ENCODE measurements around the gene SPDYE8.
A peak's percentile ranks its signal among the peaks of the same experiment; 100 is the strongest.
"Not testable (repeated sequence)": the region's sequence is repeated elsewhere in the genome, so short reads cannot be mapped to it uniquely, and the experiment has no call there.

SPDYE8 gene

GRCh38 chr7:73029666-73030065 is at the start of gene SPDYE8:
Gene SPDYE8, minus strand, starts transcription at chr7:73029766. Its CDS starts 1,800 bp downstream, at chr7:73027966.
- H3K79me2 ChIP-seq (ENCODE audit: control insufficient read depth, insufficient read depth, low read length, unreplicated experiment); H3K4me3 ChIP-seq (ENCODE audit: low read depth, low read length); H3K27ac ChIP-seq (ENCODE audit: low read depth, low read length); H3K4me1 ChIP-seq (ENCODE audit: control insufficient read depth, insufficient read depth, low read length, unreplicated experiment); H3K27me3 ChIP-seq (ENCODE audit: insufficient read depth, low read length); H2AFZ ChIP-seq (ENCODE audit: low read length, unreplicated experiment); H3K36me3 ChIP-seq (ENCODE audit: insufficient read depth, low read length): not testable (repeated sequence)

GRCh38 chr7:73057811-73058210 is 28.2 kb upstream of the SPDYE8 start, which contains the start of gene SPDYE11:
Gene SPDYE11, minus strand, starts transcription at chr7:73057911. Its CDS starts 1,800 bp downstream, at chr7:73056111.
- H3K4me3 ChIP-seq (ENCODE audit: low read depth, low read length); H3K4me1 ChIP-seq (ENCODE audit: control insufficient read depth, insufficient read depth, low read length, unreplicated experiment); H2AFZ ChIP-seq (ENCODE audit: low read length, unreplicated experiment); H3K36me3 ChIP-seq (ENCODE audit: insufficient read depth, low read length); H3K79me2 ChIP-seq (ENCODE audit: control insufficient read depth, insufficient read depth, low read length, unreplicated experiment); H3K27me3 ChIP-seq (ENCODE audit: insufficient read depth, low read length); H3K27ac ChIP-seq (ENCODE audit: low read depth, low read length): not testable (repeated sequence)

- not testable (repeated sequence) for H3K79me2 ChIP-seq (ENCODE audit: control insufficient read depth, insufficient read depth, low read length, unreplicated experiment); H3K27ac ChIP-seq (ENCODE audit: low read depth, low read length); H3K36me3 ChIP-seq (ENCODE audit: insufficient read depth, low read length)
Measured at GRCh38 chr7:73006491-73006890, 23.1 kb downstream of the SPDYE8 start.

GRCh38 chr7:73005693-73006447 is 23.7 kb downstream of the SPDYE8 start:
- H3K79me2 ChIP-seq (ENCODE audit: control insufficient read depth, insufficient read depth, low read length, unreplicated experiment); H3K27me3 ChIP-seq (ENCODE audit: insufficient read depth, low read length); H3K4me1 ChIP-seq (ENCODE audit: control insufficient read depth, insufficient read depth, low read length, unreplicated experiment); H2AFZ ChIP-seq (ENCODE audit: low read length, unreplicated experiment); H3K36me3 ChIP-seq (ENCODE audit: insufficient read depth, low read length): not testable (repeated sequence)
- H3K27ac ChIP-seq (ENCODE audit: low read depth, low read length) = peak overlapping the region; percentile 62; the same call in 1 of the 2 replicates
- H3K4me3 ChIP-seq (ENCODE audit: low read depth, low read length) = peak overlapping the region; percentile 79

More at GRCh38 chr7:73006491-73006890, 23.1 kb downstream of the SPDYE8 start:
- not testable (repeated sequence) for H2AFZ ChIP-seq (ENCODE audit: low read length, unreplicated experiment); H3K27me3 ChIP-seq (ENCODE audit: insufficient read depth, low read length); H3K4me1 ChIP-seq (ENCODE audit: control insufficient read depth, insufficient read depth, low read length, unreplicated experiment)
- H3K4me3 ChIP-seq (ENCODE audit: low read depth, low read length) = peak overlapping the region; percentile 76

- not testable (repeated sequence) for H3K4me1 ChIP-seq (ENCODE audit: control insufficient read depth, insufficient read depth, low read length, unreplicated experiment); H3K27me3 ChIP-seq (ENCODE audit: insufficient read depth, low read length); H3K36me3 ChIP-seq (ENCODE audit: insufficient read depth, low read length); H2AFZ ChIP-seq (ENCODE audit: low read length, unreplicated experiment); H3K79me2 ChIP-seq (ENCODE audit: control insufficient read depth, insufficient read depth, low read length, unreplicated experiment)
- H3K27ac ChIP-seq (ENCODE audit: low read depth, low read length) = peak overlapping the region; percentile 55; the same call in 1 of the 2 replicates
- H3K4me3 ChIP-seq (ENCODE audit: low read depth, low read length) = peak overlapping the region; percentile 79
Measured at GRCh38 chr7:73005356-73005692, 24.2 kb downstream of the SPDYE8 start.

GRCh38 chr7:72997887-72998468 is 31.6 kb downstream of the SPDYE8 start:
- H3K4me1 ChIP-seq (ENCODE audit: control insufficient read depth, insufficient read depth, low read length, unreplicated experiment); H3K27me3 ChIP-seq (ENCODE audit: insufficient read depth, low read length); H2AFZ ChIP-seq (ENCODE audit: low read length, unreplicated experiment); H3K79me2 ChIP-seq (ENCODE audit: control insufficient read depth, insufficient read depth, low read length, unreplicated experiment); H3K27ac ChIP-seq (ENCODE audit: low read depth, low read length); H3K4me3 ChIP-seq (ENCODE audit: low read depth, low read length); H3K36me3 ChIP-seq (ENCODE audit: insufficient read depth, low read length): not testable (repeated sequence)

- H3K36me3 ChIP-seq (ENCODE audit: insufficient read depth, low read length); H3K27ac ChIP-seq (ENCODE audit: low read depth, low read length); H3K4me3 ChIP-seq (ENCODE audit: low read depth, low read length): not testable (repeated sequence)
Measured at GRCh38 chr7:72997447-72997846, 32.1 kb downstream of the SPDYE8 start.

GRCh38 chr7:72995484-72995883 is 34.1 kb downstream of the SPDYE8 start:
- not testable (repeated sequence) for H3K79me2 ChIP-seq (ENCODE audit: control insufficient read depth, insufficient read depth, low read length, unreplicated experiment); H3K4me3 ChIP-seq (ENCODE audit: low read depth, low read length); H3K36me3 ChIP-seq (ENCODE audit: insufficient read depth, low read length); H3K27ac ChIP-seq (ENCODE audit: low read depth, low read length); H2AFZ ChIP-seq (ENCODE audit: low read length, unreplicated experiment); H3K4me1 ChIP-seq (ENCODE audit: control insufficient read depth, insufficient read depth, low read length, unreplicated experiment); H3K27me3 ChIP-seq (ENCODE audit: insufficient read depth, low read length)

More at GRCh38 chr7:72997447-72997846, 32.1 kb downstream of the SPDYE8 start:
- H3K79me2 ChIP-seq (ENCODE audit: control insufficient read depth, insufficient read depth, low read length, unreplicated experiment); H3K4me1 ChIP-seq (ENCODE audit: control insufficient read depth, insufficient read depth, low read length, unreplicated experiment); H3K27me3 ChIP-seq (ENCODE audit: insufficient read depth, low read length); H2AFZ ChIP-seq (ENCODE audit: low read length, unreplicated experiment): not testable (repeated sequence)

GRCh38 chr7:72990146-72990913 is 39.2 kb downstream of the SPDYE8 start:
- not testable (repeated sequence) for H3K36me3 ChIP-seq (ENCODE audit: insufficient read depth, low read length); H3K27ac ChIP-seq (ENCODE audit: low read depth, low read length); H3K27me3 ChIP-seq (ENCODE audit: insufficient read depth, low read length); H3K4me3 ChIP-seq (ENCODE audit: low read depth, low read length); H2AFZ ChIP-seq (ENCODE audit: low read length, unreplicated experiment); H3K4me1 ChIP-seq (ENCODE audit: control insufficient read depth, insufficient read depth, low read length, unreplicated experiment); H3K79me2 ChIP-seq (ENCODE audit: control insufficient read depth, insufficient read depth, low read length, unreplicated experiment)

- not testable (repeated sequence) for H2AFZ ChIP-seq (ENCODE audit: low read length, unreplicated experiment); H3K36me3 ChIP-seq (ENCODE audit: insufficient read depth, low read length); H3K4me3 ChIP-seq (ENCODE audit: low read depth, low read length); H3K27ac ChIP-seq (ENCODE audit: low read depth, low read length); H3K27me3 ChIP-seq (ENCODE audit: insufficient read depth, low read length); H3K4me1 ChIP-seq (ENCODE audit: control insufficient read depth, insufficient read depth, low read length, unreplicated experiment); H3K79me2 ChIP-seq (ENCODE audit: control insufficient read depth, insufficient read depth, low read length, unreplicated experiment)
Measured at GRCh38 chr7:72982084-72982483, 47.5 kb downstream of the SPDYE8 start.

GRCh38 chr7:72980382-72980781 is 49.2 kb downstream of the SPDYE8 start:
- not testable (repeated sequence) for H3K36me3 ChIP-seq (ENCODE audit: insufficient read depth, low read length); H3K4me1 ChIP-seq (ENCODE audit: control insufficient read depth, insufficient read depth, low read length, unreplicated experiment); H3K27ac ChIP-seq (ENCODE audit: low read depth, low read length); H3K4me3 ChIP-seq (ENCODE audit: low read depth, low read length); H2AFZ ChIP-seq (ENCODE audit: low read length, unreplicated experiment); H3K27me3 ChIP-seq (ENCODE audit: insufficient read depth, low read length); H3K79me2 ChIP-seq (ENCODE audit: control insufficient read depth, insufficient read depth, low read length, unreplicated experiment)

Data from ACC112 (cell line).